ENCODE measurements around the gene DNAJA3.

Gene DNAJA3

DNA sequence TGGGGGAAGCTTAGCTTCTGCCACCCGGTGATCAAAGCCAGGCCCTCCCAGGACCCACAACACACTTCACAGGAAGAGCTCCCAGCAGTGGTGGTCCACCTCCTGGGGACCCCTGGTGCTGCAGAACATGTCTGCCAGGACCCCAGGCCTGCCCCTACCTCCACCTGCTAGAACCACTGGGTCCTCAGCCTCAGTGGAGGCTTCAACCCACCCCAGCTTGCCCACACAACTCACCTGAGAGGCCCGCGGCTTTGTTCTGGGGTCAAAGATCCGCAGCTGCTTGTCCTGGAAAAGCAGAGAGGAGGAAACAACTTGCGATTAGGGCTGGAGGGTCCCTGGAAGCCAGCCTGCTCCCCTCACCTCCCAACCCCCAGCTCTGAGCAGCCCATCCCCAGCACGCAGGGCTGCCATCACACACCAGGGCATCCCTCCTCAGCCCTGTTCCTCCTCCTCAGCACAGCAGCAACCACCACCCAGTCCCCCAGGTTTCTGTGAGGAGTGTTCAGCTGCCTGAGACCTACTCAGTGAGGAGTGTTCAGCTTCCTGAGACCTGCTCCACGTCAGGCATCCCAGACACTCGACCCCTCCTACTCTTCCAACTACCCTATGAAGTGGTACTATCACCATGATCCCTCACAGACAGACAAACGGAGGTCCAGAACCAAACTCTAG lies 30.5 kb upstream of the DNAJA3 start:
- no peak for TF ChIP-seq CTCF (IDR thresholded peaks at IDR 0.05; ENCODE audit: extremely low read depth, missing control alignments)
- DNase-seq (ENCODE audit: low spot score), result no peak

DNA sequence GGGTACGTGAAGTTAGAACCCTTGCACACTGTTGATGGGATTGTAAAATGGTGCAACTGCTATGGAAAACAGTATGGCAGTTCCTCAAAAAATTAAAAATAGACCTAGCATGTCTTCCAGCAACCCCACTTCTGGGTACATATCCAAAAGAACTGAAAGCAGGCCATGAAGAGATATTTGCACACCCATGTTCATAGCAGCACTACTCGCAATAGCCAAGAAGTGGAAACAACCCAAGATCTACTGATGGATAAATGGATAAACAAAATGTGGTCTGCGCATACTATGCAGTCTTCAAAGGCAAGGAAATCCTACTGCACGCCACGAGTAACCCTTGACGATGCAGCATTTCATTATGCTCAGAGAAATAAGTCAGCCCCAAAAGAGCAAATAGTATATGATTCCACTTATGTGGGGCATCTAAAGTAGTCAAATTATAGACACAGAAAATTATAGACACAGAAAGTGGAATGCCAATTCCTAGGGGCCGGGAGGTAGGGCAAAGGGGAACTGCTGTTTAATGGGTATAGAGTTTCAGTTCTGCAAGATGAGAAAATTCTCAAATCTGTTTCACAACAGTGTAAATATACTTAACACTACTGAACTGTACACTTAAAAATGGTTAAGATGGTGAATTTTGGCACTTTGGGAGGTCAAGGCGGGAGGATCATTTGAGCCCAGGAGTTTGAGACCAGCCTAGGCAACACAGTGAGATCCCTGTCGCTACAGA lies 26.5 kb upstream of the DNAJA3 start:
- no peak for TF ChIP-seq CTCF (IDR thresholded peaks at IDR 0.05; ENCODE audit: extremely low read depth, missing control alignments)
- no peak for DNase-seq (ENCODE audit: low spot score)

DNA sequence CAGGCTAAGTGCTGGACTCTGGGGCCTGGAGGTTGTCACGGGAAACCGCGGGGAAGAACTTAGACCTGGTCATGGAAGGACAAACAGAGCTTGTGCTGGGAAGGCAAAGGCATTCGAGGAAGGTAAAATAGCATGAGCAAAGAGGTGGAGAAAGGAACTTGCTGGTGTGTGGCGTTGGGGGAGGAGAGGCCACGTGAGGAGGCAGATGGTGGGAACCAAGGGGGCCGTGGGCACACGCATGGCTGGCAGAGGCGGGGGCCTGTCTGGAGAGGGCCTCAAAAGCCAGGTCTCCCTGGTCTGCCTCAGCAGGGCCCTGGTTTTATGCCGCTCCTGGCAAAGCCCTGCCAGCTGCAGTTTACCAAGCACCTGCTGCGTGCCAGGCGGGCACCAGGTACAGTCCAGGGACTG lies 24.6 kb upstream of the DNAJA3 start:
- TF ChIP-seq CTCF (IDR thresholded peaks at IDR 0.05; ENCODE audit: extremely low read depth, missing control alignments), result no peak
- DNase-seq (ENCODE audit: low spot score), result no peak

DNA sequence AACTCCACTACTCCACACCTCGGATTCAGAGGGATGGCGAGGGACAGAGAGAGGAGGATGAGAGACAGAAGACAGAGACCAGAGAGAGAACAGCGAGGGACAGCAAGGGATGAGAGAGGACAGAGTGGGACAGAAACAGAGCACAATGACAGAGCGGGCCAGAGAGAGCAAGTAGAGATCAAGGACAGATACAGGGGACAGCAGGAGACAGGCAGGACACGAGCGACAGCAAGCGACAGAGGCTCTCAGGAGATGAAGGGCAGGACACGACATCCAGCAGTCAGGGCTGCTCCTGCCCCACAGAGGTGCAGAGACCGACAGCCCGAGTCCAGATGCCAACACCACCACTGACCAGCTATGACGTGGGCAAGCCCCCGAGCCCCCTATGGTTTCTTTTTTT lies 24.2 kb upstream of the DNAJA3 start:
- DNase-seq (ENCODE audit: low spot score), result no peak
- TF ChIP-seq CTCF (IDR thresholded peaks at IDR 0.05; ENCODE audit: extremely low read depth, missing control alignments), result no peak

GRCh38 chr16:4402439-4403132 lies 23.1 kb upstream of the DNAJA3 start:
- TF ChIP-seq CTCF (IDR thresholded peaks at IDR 0.05; ENCODE audit: extremely low read depth, missing control alignments), result peak; percentile 72
- peak; percentile 87 for DNase-seq (ENCODE audit: low spot score)

GRCh38 chr16:4403133-4403949 lies 22.3 kb upstream of the DNAJA3 start:
- DNase-seq (ENCODE audit: low spot score), result no peak
- TF ChIP-seq CTCF (IDR thresholded peaks at IDR 0.05; ENCODE audit: extremely low read depth, missing control alignments), result no peak
